B cell (primary cell): ENCODE data around the gene MRTFB.

Experiments used
- CTCF ChIP-seq: fragments of 200-600 bp; IDR thresholded peaks from one replicate; pipeline ENCODE4 v1.8.0; 2022; ENCODE audit warnings: antibody characterized with exemption, mild to moderate bottlenecking
- EZH2 ChIP-seq: IDR thresholded peaks from 2 replicates; pipeline ENCODE4 v1.6.1; 2012; ENCODE audit warnings: borderline replicate concordance, low read depth, mild to moderate bottlenecking, moderate library complexity, low read length; ENCODE audit not compliant: insufficient read depth, poor library complexity, severe bottlenecking

GRCh38 chr16:14133907-14134306 lies 62.8 kb downstream of the MRTFB start:
- TF ChIP-seq CTCF, result no peak
- TF ChIP-seq EZH2, result no peak
